ENCODE measurements around the gene ZNF286A.

- TF ChIP-seq REST (IDR thresholded peaks at IDR 0.05; ENCODE audit: insufficient read depth in 1 of 2, low read depth in 2 of 2, low read length in 2 of 2) = no peak
- no peak for TF ChIP-seq POLR2AphosphoS5 (IDR thresholded peaks at IDR 0.05; ENCODE audit: low read depth, low read length)
- no peak for TF ChIP-seq FOXP2 (optimal IDR thresholded peaks at IDR 0.05; ENCODE audit: borderline replicate concordance, extremely low read depth, extremely low read length, insufficient read depth)
- no peak for TF ChIP-seq SIN3A (IDR thresholded peaks at IDR 0.05; ENCODE audit: borderline replicate concordance, insufficient read depth, low read length)
- no peak for TF ChIP-seq TAF1 (IDR thresholded peaks at IDR 0.05; ENCODE audit: borderline replicate concordance, insufficient read depth, low read length)
These were observed 44.6 kb downstream of the ZNF286A start for GRCh38 chr17:15744074-15744676.
